ENCODE measurements around the gene CTSH. TPM values are rescaled to one million over a fixed set of nuclear protein-coding genes. Genes with fewer than 3 reads are reported as not detected.

Gene CTSH
- polyA plus RNA-seq, 1 experiment = 30.9 TPM

DNA sequence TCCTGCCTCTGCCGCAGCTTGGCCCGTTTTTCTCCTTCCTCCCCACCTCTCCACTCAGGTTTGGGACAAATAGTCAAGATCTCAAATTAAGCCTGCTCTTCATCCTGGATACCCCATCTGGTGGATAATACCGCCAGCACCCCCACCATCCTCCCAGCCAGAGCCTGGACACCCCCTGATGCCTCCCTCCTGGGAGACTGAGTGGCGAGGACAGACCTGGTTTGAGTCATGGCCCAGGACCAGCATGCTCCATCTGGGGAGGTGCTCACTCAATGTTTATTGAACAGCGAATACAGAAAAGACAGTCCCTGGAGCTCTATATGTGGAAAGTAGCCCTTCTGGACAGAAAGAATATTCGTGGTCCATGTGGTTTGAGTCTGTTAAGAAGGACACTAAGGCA is 23.3 kb downstream of the CTSH start:
- POLR2A ChIA-PET = interaction anchor here (0.6 kb wide), 1 partner anchor 49 kb away, joined by 3 read pairs; the partner anchor contains the start of gene MORF4L1
- Histone ChIP-seq H3K36me3 (ENCODE audit: control insufficient read depth, insufficient read depth, low read length) (peaks cover 32% of the 10 kb centered on the region), H3K4me3 (ENCODE audit: low read depth, low read length) (no peak overlapping the region), H3K27me3 (ENCODE audit: control insufficient read depth, insufficient read depth, low read length) (no peaks in the 10 kb centered on the region)
- CTCF ChIA-PET = interaction anchor here (1.1 to 1.6 kb wide), 5 partner anchors 9 to 263 kb away, joined by 3 to 5 read pairs (median 4); no protein-coding TSS in a partner anchor
- TF ChIP-seq CTCF (IDR thresholded peaks at IDR 0.05; ENCODE audit: insufficient read depth, low read depth, low read length) = no peak
- no peak for DNase-seq (ENCODE audit: low read depth)

DNA sequence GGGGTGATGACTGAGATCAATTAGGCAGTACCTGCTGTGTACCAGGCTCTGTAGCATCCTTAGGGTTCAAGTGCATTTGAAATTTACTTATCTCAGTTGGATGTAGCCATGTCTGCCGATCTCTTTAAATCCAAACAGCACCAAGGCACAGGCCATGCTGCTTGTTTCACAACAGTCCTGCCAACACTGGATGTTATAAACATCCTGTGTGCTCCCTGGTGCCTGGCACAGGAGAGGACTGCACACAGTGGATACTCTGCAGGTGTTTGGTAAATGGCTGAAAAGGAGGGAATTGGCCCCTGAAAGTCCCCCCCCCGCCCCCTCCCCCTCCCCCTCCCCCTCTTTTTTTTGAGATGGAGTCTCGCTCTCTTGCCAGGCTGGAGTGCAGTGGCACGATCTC is 27.0 kb downstream of the CTSH start:
- Histone ChIP-seq H3K4me3 (ENCODE audit: low read depth, low read length) (no peak overlapping the region), H3K36me3 (ENCODE audit: control insufficient read depth, insufficient read depth, low read length) (peaks cover 27% of the 10 kb centered on the region), H3K27me3 (ENCODE audit: control insufficient read depth, insufficient read depth, low read length) (no peaks in the 10 kb centered on the region)
- no peak for TF ChIP-seq CTCF (IDR thresholded peaks at IDR 0.05; ENCODE audit: insufficient read depth, low read depth, low read length)
- CTCF ChIA-PET = no interaction called here
- POLR2A ChIA-PET = no interaction called here
- DNase-seq (ENCODE audit: low read depth) = no peak

GRCh38 chr15:78916088-78916487 is 28.8 kb downstream of the CTSH start:
- no peak for DNase-seq (ENCODE audit: low read depth)
- H3K27me3 ChIP-seq (ENCODE audit: control insufficient read depth, insufficient read depth, low read length) = no peaks in the 10 kb centered on the region
- peaks cover 15% of the 10 kb centered on the region for H3K36me3 ChIP-seq (ENCODE audit: control insufficient read depth, insufficient read depth, low read length)
- no peak overlapping the region for H3K4me3 ChIP-seq (ENCODE audit: low read depth, low read length)
- ChIA-PET POLR2A (no interaction called here), CTCF (interaction anchor here (1.0 to 2.1 kb wide), 4 partner anchors 8 to 268 kb away, joined by 3 to 5 read pairs (median 3); no protein-coding TSS in a partner anchor)
- TF ChIP-seq CTCF (IDR thresholded peaks at IDR 0.05; ENCODE audit: insufficient read depth, low read depth, low read length) = no peak

GRCh38 chr15:78915341-78916087 is 29.3 kb downstream of the CTSH start:
- POLR2A ChIA-PET = interaction anchor here (0.6 kb wide), 1 partner anchor 104 kb away, joined by 5 read pairs; the partner anchor contains the start of gene ADAMTS7
- DNase-seq (ENCODE audit: low read depth) = no peak
- CTCF ChIA-PET = interaction anchor here (0.5 to 2.1 kb wide), 5 partner anchors 9 to 1067 kb away, joined by 3 to 5 read pairs (median 3); no protein-coding TSS in a partner anchor

More at GRCh38 chr15:78915341-78916087, 29.3 kb downstream of the CTSH start:
- TF ChIP-seq CTCF (IDR thresholded peaks at IDR 0.05; ENCODE audit: insufficient read depth, low read depth, low read length) = no peak
- H3K27me3 ChIP-seq (ENCODE audit: control insufficient read depth, insufficient read depth, low read length) = no peaks in the 10 kb centered on the region
- H3K4me3 ChIP-seq (ENCODE audit: low read depth, low read length) = no peak overlapping the region
- peaks cover 18% of the 10 kb centered on the region for H3K36me3 ChIP-seq (ENCODE audit: control insufficient read depth, insufficient read depth, low read length)
